Right ventricle myocardium inferior (tissue), 1 donor: ENCODE data around the gene PGF. TPM values are rescaled to one million over a fixed set of nuclear protein-coding genes. Genes with fewer than 3 reads are reported as not detected.
A peak's percentile ranks its signal among the peaks of the same experiment; 100 is the strongest.

Experiments used
- ATAC-seq: fragments of 200-7000 bp; cut with Tn5 transposase; one replicate; pipeline ENCODE4 v1.9.1; 2020; ENCODE audit warnings: mild to moderate bottlenecking, moderate library complexity
- DNase-seq: peaks from one replicate; pipeline ENCODE4 v3.0.0; 2021; ENCODE audit errors: missing footprints
- intact Hi-C: fragments of 100-400 bp; cut with DNase I; formaldehyde crosslinking; loops from one replicate; pipeline ENCODE4 v1.11.0; 2022
- total RNA-seq: library from RNA; stranded (reverse); fragmentation: NEBNext Ultra II Directional; extraction: Animal tissue kit (Norgen Biotek cat#: 25700); gene quantifications from one replicate; pipeline ENCODE4 v1.2.1, GENCODE V29; 2021
- donor health status: DM: no; HTN: yes; CAD: no; lungs with severe emphysema.

PGF gene
- total RNA-seq, 1 donor from 2014 or later = 6.5 TPM

- ATAC-seq (no peak), DNase-seq (no peak)
- intact Hi-C loops = no loop called here
Observed at GRCh38 chr14:74913393-74913910, 41.9 kb downstream of the PGF start.

GRCh38 chr14:74912801-74913200, 42.6 kb downstream of the PGF start:
- no peak for DNase-seq
- no peak for ATAC-seq
- intact Hi-C loops = no loop called here

- ATAC-seq = no peak
- DNase-seq = no peak
- intact Hi-C loops = no loop called here
Observed at GRCh38 chr14:74912111-74912510, 43.3 kb downstream of the PGF start.

- no peak for ATAC-seq
- DNase-seq = no peak
- intact Hi-C loops = no loop called here
Observed at GRCh38 chr14:74911704-74912103, 43.7 kb downstream of the PGF start.

GRCh38 chr14:74911221-74911620, 44.2 kb downstream of the PGF start:
- intact Hi-C loops = no loop called here
- ATAC-seq (no peak), DNase-seq (no peak)

- intact Hi-C loops = no loop called here
- no peak for ATAC-seq
- DNase-seq = no peak
Observed at GRCh38 chr14:74910556-74910955, 44.8 kb downstream of the PGF start.

- no peak for DNase-seq
- intact Hi-C loops = no loop called here
Observed at GRCh38 chr14:74909911-74910310, 45.5 kb downstream of the PGF start.

GRCh38 chr14:74909501-74909900, 45.9 kb downstream of the PGF start:
- intact Hi-C loops = no loop called here
- DNase-seq (no peak), ATAC-seq (no peak)

More at GRCh38 chr14:74909911-74910310, 45.5 kb downstream of the PGF start:
- no peak for ATAC-seq

GRCh38 chr14:74908861-74909341, 46.5 kb downstream of the PGF start:
- no peak for DNase-seq
- ATAC-seq = no peak
- intact Hi-C loops = no loop called here

- ATAC-seq (no peak), DNase-seq (no peak)
- intact Hi-C loops = no loop called here
Observed at GRCh38 chr14:74907744-74908143, 47.7 kb downstream of the PGF start.

- intact Hi-C loops = no loop called here
- ATAC-seq (no peak), DNase-seq (no peak)
Observed at GRCh38 chr14:74906925-74907521, 48.4 kb downstream of the PGF start.

- intact Hi-C loops = loop anchor here (1.0 kb wide), 1 partner anchor 44 kb away; no protein-coding TSS in a partner anchor
- peak; percentile 79 for DNase-seq
- peak; percentile 54 for ATAC-seq
Observed at GRCh38 chr14:74905595-74906142, 49.7 kb downstream of the PGF start.

GRCh38 chr14:74904635-74905503, 50.5 kb downstream of the PGF start:
- DNase-seq = no peak
- no peak for ATAC-seq
- intact Hi-C loops = loop anchor here (1.0 kb wide), 1 partner anchor 44 kb away; no protein-coding TSS in a partner anchor

- intact Hi-C loops = no loop called here
- ATAC-seq = no peak
- no peak for DNase-seq
Observed at GRCh38 chr14:74902941-74903705, 52.3 kb downstream of the PGF start.

- intact Hi-C loops = no loop called here
- DNase-seq = no peak
- no peak for ATAC-seq
Observed at GRCh38 chr14:74898694-74899093, 56.7 kb downstream of the PGF start.

- intact Hi-C loops = no loop called here
- ATAC-seq (no peak), DNase-seq (no peak)
Observed at GRCh38 chr14:74898083-74898482, 57.3 kb downstream of the PGF start.

- ATAC-seq = no peak
- intact Hi-C loops = no loop called here
- no peak for DNase-seq
Observed at GRCh38 chr14:74897642-74898041, 57.8 kb downstream of the PGF start.

GRCh38 chr14:74896400-74896799, 59.0 kb downstream of the PGF start:
- intact Hi-C loops = no loop called here
- ATAC-seq = no peak
- DNase-seq = no peak

- no peak for ATAC-seq
- intact Hi-C loops = no loop called here
- DNase-seq = no peak
Observed at GRCh38 chr14:74893614-74894091, 61.7 kb downstream of the PGF start.
